COR-L47 (cell line): ENCODE measurements around the gene GALNT9.

Experiments
- DNase-seq: peaks from one replicate; lab custom pipeline; 2025; lab: John Stamatoyannopoulos, UW

The GALNT9 gene

GRCh38 chr12:132180648-132181546 is 148.5 kb downstream of the GALNT9 start:
- DNase-seq, result no peak

- no peak for DNase-seq
Measured at GRCh38 chr12:132179431-132180362, 149.7 kb downstream of the GALNT9 start.

GRCh38 chr12:132178801-132179401 is 150.5 kb downstream of the GALNT9 start:
- peak; percentile 48 for DNase-seq

GRCh38 chr12:132178316-132178715 is 151.1 kb downstream of the GALNT9 start:
- DNase-seq, result no peak

- no peak for DNase-seq
Measured at GRCh38 chr12:132176920-132177551, 152.4 kb downstream of the GALNT9 start.

GRCh38 chr12:132176385-132176919 is 152.9 kb downstream of the GALNT9 start:
- no peak for DNase-seq

GRCh38 chr12:132175496-132176384 is 153.6 kb downstream of the GALNT9 start:
- no peak for DNase-seq

- DNase-seq, result no peak
Measured at GRCh38 chr12:132174839-132175490, 154.4 kb downstream of the GALNT9 start.

GRCh38 chr12:132174015-132174838 is 155.2 kb downstream of the GALNT9 start:
- DNase-seq, result no peak

GRCh38 chr12:132173135-132174014 is 156.0 kb downstream of the GALNT9 start:
- DNase-seq, result no peak

- no peak for DNase-seq
Measured at GRCh38 chr12:132172619-132173018, 156.8 kb downstream of the GALNT9 start.

- DNase-seq, result no peak
Measured at GRCh38 chr12:132171968-132172521, 157.3 kb downstream of the GALNT9 start.

GRCh38 chr12:132171293-132171967 is 158.0 kb downstream of the GALNT9 start:
- no peak for DNase-seq

- DNase-seq, result no peak
Measured at GRCh38 chr12:132170637-132171292, 158.6 kb downstream of the GALNT9 start.

GRCh38 chr12:132170094-132170636 is 159.2 kb downstream of the GALNT9 start:
- no peak for DNase-seq

GRCh38 chr12:132169376-132169775 is 160.0 kb downstream of the GALNT9 start:
- no peak for DNase-seq
